Panc1 (cell line): ENCODE data around the gene RPS6KA6.
"Not testable (repeated sequence)": the region's sequence is repeated elsewhere in the genome, so short reads cannot be mapped to it uniquely, and the experiment has no call there.

Experiments
- CTCF ChIP-seq: fragments of 450-650 bp; IDR thresholded peaks from 2 replicates; pipeline ENCODE4 v1.5.1; 2017; ENCODE audit warnings: mild to moderate bottlenecking
- POLR2AphosphoS5 ChIP-seq: IDR thresholded peaks from 2 replicates; pipeline ENCODE4 v1.6.1; 2012; ENCODE audit warnings: mild to moderate bottlenecking, low read depth, low read length, moderate library complexity
- SIN3A ChIP-seq: IDR thresholded peaks from 2 replicates; pipeline ENCODE4 v1.6.1; 2012; ENCODE audit warnings: low read depth, mild to moderate bottlenecking, low read length, moderate library complexity, borderline replicate concordance; ENCODE audit not compliant: insufficient read depth
- TF ChIP-seq, protein P1 (sequence below), 2 experiments: IDR thresholded peaks; 2 replicates each; pipeline ENCODE4 v1.6.1; 2011 to 2012; ENCODE audit warnings: low read depth in 2 of 2, control low read depth in 1 of 2, low read length in 1 of 2, mild to moderate bottlenecking in 1 of 2, moderate library complexity in 1 of 2; ENCODE audit not compliant: insufficient read depth in 1 of 2

DNA sequence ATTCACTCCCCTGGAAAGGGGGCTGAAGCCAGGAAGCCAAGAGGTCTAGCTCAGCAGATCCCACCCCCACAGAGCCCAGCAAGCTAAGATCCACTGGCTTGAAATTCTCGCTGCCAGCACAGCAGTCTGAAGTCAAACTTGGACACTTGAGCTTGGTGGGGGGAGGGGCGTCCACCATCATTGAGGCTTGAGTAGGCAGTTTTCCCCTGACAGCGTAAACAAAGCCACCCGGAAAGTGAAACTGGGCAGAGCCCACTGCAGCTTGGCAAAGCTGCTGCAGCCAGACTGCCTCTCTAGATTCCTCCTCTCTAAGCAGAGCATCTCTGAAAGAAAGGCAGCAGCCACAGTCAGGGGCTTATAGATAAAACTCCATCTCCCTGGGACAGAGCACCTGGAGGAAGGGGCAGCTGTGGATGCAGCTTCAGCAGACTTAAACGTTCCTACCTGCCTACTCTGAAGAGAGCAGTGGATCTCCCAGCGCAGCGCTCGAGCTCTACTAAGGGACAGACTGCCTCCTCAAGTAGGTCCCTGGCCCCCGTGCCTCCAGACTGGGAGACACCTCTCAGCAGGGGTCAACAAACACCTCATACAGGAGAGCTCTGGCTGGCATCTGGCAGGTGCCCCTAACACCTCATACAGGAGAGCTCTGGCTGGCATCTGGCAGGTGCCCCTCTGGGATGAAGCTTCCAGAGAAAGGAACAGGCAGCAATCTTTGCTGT is 108.4 kb downstream of the RPS6KA6 start:
- TF ChIP-seq CTCF, POLR2AphosphoS5, SIN3A: not testable (repeated sequence)
- TF ChIP-seq, protein P1, sequence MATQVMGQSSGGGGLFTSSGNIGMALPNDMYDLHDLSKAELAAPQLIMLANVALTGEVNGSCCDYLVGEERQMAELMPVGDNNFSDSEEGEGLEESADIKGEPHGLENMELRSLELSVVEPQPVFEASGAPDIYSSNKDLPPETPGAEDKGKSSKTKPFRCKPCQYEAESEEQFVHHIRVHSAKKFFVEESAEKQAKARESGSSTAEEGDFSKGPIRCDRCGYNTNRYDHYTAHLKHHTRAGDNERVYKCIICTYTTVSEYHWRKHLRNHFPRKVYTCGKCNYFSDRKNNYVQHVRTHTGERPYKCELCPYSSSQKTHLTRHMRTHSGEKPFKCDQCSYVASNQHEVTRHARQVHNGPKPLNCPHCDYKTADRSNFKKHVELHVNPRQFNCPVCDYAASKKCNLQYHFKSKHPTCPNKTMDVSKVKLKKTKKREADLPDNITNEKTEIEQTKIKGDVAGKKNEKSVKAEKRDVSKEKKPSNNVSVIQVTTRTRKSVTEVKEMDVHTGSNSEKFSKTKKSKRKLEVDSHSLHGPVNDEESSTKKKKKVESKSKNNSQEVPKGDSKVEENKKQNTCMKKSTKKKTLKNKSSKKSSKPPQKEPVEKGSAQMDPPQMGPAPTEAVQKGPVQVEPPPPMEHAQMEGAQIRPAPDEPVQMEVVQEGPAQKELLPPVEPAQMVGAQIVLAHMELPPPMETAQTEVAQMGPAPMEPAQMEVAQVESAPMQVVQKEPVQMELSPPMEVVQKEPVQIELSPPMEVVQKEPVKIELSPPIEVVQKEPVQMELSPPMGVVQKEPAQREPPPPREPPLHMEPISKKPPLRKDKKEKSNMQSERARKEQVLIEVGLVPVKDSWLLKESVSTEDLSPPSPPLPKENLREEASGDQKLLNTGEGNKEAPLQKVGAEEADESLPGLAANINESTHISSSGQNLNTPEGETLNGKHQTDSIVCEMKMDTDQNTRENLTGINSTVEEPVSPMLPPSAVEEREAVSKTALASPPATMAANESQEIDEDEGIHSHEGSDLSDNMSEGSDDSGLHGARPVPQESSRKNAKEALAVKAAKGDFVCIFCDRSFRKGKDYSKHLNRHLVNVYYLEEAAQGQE (IDR thresholded peaks at IDR 0.05; ENCODE audit: insufficient read depth in 1 of 2, low read depth in 2 of 2, low read length in 1 of 2), result not testable (repeated sequence)
